Tibial nerve (tissue), 4 donors: ENCODE measurements around the gene FRY. TPM values are rescaled to one million over a fixed set of nuclear protein-coding genes. Genes with fewer than 3 reads are reported as not detected.

ENCODE experiments used
- DNase-seq, 2 donors: peaks; one replicate each; pipeline ENCODE4 v3.0.0-alpha.2; 2019; ENCODE audit warnings: low spot score in 2 of 2
- H3K27ac ChIP-seq, 4 donors: fragments of 200-600 bp; sonication (generic) in 3 of 4; one replicate each; pipeline ENCODE4 v1.5.1; 2017 to 2019; ENCODE audit warnings: mild to moderate bottlenecking in 1 of 4
- H3K27me3 ChIP-seq, 2 donors: fragments of 200-600 bp; sonication (generic) in 1 of 2; one replicate each; pipeline versions ENCODE4 v1.5.1 to v1.6.0; 2017 to 2019
- H3K36me3 ChIP-seq, 3 donors: fragments of 200-600 bp; sonication (generic); one replicate each; pipeline ENCODE4 v1.5.1; 2018 to 2019
- H3K4me1 ChIP-seq, 4 donors: fragments of 200-600 bp; sonication (generic) in 3 of 4; one replicate each; pipeline ENCODE4 v1.5.1; 2017 to 2019
- H3K4me3 ChIP-seq, 4 donors: fragments of 200-600 bp; sonication (generic) in 3 of 4; one replicate each; pipeline ENCODE4 v1.5.1; 2017 to 2019; ENCODE audit warnings: mild to moderate bottlenecking in 1 of 4, moderate library complexity in 1 of 4
- H3K9me3 ChIP-seq, 4 donors: fragments of 200-600 bp; sonication (generic) in 3 of 4; one replicate each; pipeline ENCODE4 v1.5.1; 2017 to 2019
- CTCF ChIP-seq, 5 experiments: fragments of 200-600 bp in 3 of 5; fragments of 450-650 bp in 2 of 5; sonication (generic) in 3 of 5; IDR thresholded peaks; one replicate each; pipeline ENCODE4 v1.5.1; 2016 to 2019; ENCODE audit warnings: antibody characterized with exemption in 5 of 5, mild to moderate bottlenecking in 3 of 5, moderate library complexity in 2 of 5
- EP300 ChIP-seq, 2 donors: sonication (generic); formaldehyde crosslinking; IDR thresholded peaks; one replicate each; pipeline ENCODE4 v1.6.1; 2017; ENCODE audit warnings: antibody characterized with exemption in 2 of 2, mild to moderate bottlenecking in 1 of 2
- POLR2A ChIP-seq, 2 donors: fragments of 450-650 bp; IDR thresholded peaks; one replicate each; pipeline ENCODE4 v1.6.1; 2017; ENCODE audit warnings: antibody characterized with exemption in 2 of 2, mild to moderate bottlenecking in 2 of 2, moderate library complexity in 2 of 2
- WGBS, 2 donors: methylation state at CpG; one replicate each; pipeline ENCODE4 v1.1.5; 2018; 5-methylcytosine and 5-hydroxymethylcytosine counted together
- total RNA-seq, 4 donors: library from RNA; depleted of rRNA; stranded (reverse); fragments of >200 nt; gene quantifications; one replicate each; pipeline ENCODE4 v1.1.0, GENCODE V29; 2016

Gene FRY
- total RNA-seq, 4 donors from 2014 or later = 48.9 to 94.6 (median 75.8) TPM

GRCh38 chr13:32310134-32310706, 278.6 kb downstream of the FRY start:
- H3K36me3 ChIP-seq = no peaks in the 10 kb centered on the region

DNA sequence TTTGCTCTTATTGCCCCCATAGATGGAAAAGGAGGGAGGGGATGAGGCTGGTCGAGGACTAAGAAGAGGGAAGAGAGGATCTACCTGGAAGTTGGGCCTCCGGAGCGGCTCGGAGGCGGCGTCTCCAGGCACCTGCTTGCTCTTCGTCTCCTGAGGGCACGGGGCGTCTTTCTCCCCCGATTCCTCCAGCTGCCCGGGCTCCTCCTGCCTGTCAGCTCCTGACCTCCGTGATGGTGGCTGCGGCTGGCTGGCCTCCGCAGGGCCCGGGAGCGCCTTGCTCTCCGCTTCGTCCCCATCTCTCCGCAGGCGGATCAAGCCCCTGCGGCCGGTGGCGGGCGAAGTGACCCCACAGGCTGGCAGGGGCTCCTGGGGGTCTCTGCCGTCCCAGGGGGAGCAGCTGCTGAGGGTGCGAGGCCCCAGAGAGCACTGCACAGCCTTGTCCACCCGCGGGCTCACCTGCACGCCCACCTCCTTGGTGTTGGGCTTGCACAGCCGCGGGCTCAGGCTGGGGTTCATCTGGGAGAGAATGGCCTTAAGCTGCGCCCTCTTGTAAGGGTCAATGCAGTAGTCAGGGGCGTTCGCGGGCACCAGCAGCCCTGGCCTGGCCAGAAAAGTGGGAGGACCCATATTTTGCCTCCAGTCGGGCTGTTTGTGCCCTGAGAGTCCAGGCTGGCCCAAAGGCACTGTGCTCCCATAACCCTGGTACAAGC, 279.8 kb downstream of the FRY start:
- H3K4me1 ChIP-seq = peaks cover 0 to 20% (median 5%) of the 10 kb centered on the region in 4 donors
- TF ChIP-seq EP300 (IDR thresholded peaks at IDR 0.05) (no peak), POLR2A (IDR thresholded peaks at IDR 0.05) (no peak), CTCF (IDR thresholded peaks at IDR 0.05) (no peak)
- H3K36me3 ChIP-seq = no peaks in the 10 kb centered on the region
- no peaks in the 10 kb centered on the region for H3K9me3 ChIP-seq
- H3K27ac ChIP-seq = no peak overlapping the region
- DNase-seq = no peak
- 89 to 90% methylated on average over 25 to 36 of the region's 36 CpGs for WGBS, 2 donors
- no peaks in the 10 kb centered on the region for H3K27me3 ChIP-seq
- no peak overlapping the region for H3K4me3 ChIP-seq

More at GRCh38 chr13:32310134-32310706, 278.6 kb downstream of the FRY start:
- no peaks in the 10 kb centered on the region for H3K9me3 ChIP-seq
- H3K27me3 ChIP-seq = no peaks in the 10 kb centered on the region
- TF ChIP-seq POLR2A (IDR thresholded peaks at IDR 0.05) = no peak
- peak; percentile 64 to 87 (median 74) for TF ChIP-seq CTCF (IDR thresholded peaks at IDR 0.05)
- no peak for TF ChIP-seq EP300 (IDR thresholded peaks at IDR 0.05)
- peak overlapping the region in 1 of 4 donors; percentile 36 for H3K4me3 ChIP-seq
- no peak for DNase-seq
- H3K27ac ChIP-seq = peak overlapping the region in 1 of 4 donors; percentile 32
- H3K4me1 ChIP-seq = peaks cover 0 to 15% (median 5%) of the 10 kb centered on the region in 4 donors
- 38 to 44% methylated on average over 11 to 12 of the region's 12 CpGs for WGBS, 2 donors

DNA sequence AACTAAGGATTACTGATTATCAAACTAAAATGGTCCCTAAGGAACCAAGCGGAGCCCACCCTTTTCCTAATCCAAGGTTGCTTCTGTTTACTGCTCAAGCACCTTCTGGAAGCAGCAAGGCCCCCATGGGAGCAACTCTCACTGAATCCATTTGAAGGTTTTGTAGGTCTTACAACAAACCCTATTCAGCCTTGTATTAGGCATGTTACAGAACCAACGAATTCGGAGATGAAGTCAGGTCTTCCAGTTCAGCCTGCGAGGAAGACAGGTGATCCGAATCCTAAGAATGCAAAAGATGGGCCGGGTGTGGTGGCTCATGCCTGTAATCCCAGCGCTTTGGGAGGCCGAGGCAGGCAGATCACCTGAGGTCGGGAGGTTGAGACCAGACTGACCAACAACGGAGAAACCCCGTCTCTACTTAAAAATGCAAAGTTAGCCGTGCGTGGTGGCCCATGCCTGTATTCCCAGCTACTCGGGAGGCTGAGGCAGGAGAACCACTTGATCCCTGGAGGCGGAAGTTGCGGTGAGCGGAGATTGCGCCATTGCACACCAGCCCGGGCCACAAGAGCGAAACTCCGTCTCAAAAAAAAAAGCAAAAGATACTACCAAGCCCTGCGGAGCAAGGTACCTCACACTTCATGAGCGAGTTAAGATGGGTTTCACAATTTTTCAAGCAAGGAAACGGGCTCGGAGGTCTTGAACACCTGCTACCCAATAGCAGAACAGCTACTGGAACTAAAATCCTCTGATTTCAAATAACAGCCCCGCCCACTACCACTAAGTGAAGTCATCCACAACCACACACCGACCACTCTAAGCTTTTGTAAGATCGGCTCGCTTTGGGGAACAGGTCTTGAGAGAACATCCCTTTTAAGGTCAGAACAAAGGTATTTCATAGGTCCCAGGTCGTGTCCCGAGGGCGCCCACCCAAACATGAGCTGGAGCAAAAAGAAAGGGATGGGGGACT, 283.0 kb downstream of the FRY start:
- TF ChIP-seq EP300 (IDR thresholded peaks at IDR 0.05) (no peak), CTCF (IDR thresholded peaks at IDR 0.05) (no peak), POLR2A (IDR thresholded peaks at IDR 0.05) (no peak)
- 69 to 73% methylated on average over 32 of the region's 32 CpGs for WGBS, 2 donors
- DNase-seq = peak; percentile 23 to 60

DNA sequence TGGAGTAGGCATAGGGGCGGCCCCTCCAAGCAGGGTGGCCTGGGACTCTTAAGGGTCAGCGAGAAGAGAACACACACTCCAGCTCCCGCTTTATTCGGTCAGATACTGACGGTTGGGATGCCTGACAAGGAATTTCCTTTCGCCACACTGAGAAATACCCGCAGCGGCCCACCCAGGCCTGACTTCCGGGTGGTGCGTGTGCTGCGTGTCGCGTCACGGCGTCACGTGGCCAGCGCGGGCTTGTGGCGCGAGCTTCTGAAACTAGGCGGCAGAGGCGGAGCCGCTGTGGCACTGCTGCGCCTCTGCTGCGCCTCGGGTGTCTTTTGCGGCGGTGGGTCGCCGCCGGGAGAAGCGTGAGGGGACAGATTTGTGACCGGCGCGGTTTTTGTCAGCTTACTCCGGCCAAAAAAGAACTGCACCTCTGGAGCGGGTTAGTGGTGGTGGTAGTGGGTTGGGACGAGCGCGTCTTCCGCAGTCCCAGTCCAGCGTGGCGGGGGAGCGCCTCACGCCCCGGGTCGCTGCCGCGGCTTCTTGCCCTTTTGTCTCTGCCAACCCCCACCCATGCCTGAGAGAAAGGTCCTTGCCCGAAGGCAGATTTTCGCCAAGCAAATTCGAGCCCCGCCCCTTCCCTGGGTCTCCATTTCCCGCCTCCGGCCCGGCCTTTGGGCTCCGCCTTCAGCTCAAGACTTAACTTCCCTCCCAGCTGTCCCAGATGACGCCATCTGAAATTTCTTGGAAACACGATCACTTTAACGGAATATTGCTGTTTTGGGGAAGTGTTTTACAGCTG, 283.9 kb downstream of the FRY start, which contains the start of the genes BRCA2 and ZAR1L:
Gene BRCA2, plus strand, starts transcription at position 271 of the 790 bp plus-strand sequence. CDS start 953 bp downstream, outside the sequence.
Gene ZAR1L, minus strand, starts transcription at position 126 of the 790 bp plus-strand sequence. CDS start 3,438 bp downstream, outside the sequence.
- Histone ChIP-seq H3K4me1 (peaks cover 0 to 10% (median 2%) of the 10 kb centered on the region in 4 donors), H3K27me3 (no peaks in the 10 kb centered on the region), H3K9me3 (no peaks in the 10 kb centered on the region), H3K27ac (peak within 1 kb of the TSS; percentile 88 to 98 (median 95)), H3K4me3 (peak within 1 kb of the TSS; percentile 56 to 75 (median 65)), H3K36me3 (no peaks in the 10 kb centered on the region)
- 0 to 2% methylated on average over 23 to 49 of the region's 60 CpGs for WGBS, 2 donors
- DNase-seq = peak; percentile 82 to 83
- TF ChIP-seq CTCF (IDR thresholded peaks at IDR 0.05) (peak in 2 of 5 experiments; percentile 15 to 16), EP300 (IDR thresholded peaks at IDR 0.05) (peak; percentile 72 to 89), POLR2A (IDR thresholded peaks at IDR 0.05) (peak in 1 of 2 donors; percentile 61)

More for the DNA sequence above, 283.0 kb downstream of the FRY start:
- Histone ChIP-seq H3K27me3 (no peaks in the 10 kb centered on the region), H3K27ac (peak overlapping the region; percentile 88 to 98 (median 95)), H3K9me3 (no peaks in the 10 kb centered on the region), H3K4me1 (peaks cover 0 to 18% (median 3%) of the 10 kb centered on the region in 4 donors), H3K36me3 (no peaks in the 10 kb centered on the region), H3K4me3 (peak overlapping the region; percentile 56 to 75 (median 65))
